H1 (cell line): ENCODE results near the gene CACNA1F. TPM values are rescaled to one million over a fixed set of nuclear protein-coding genes. Genes with fewer than 3 reads are reported as not detected.
A peak's percentile ranks its signal among the peaks of the same experiment; 100 is the strongest.

ENCODE experiments used
- CTCF ChIA-PET: fragments of 300-600 bp; sonication (Branson Sonifier 250); formaldehyde crosslinking; loops from one replicate; lab custom pipeline; 2021; ENCODE audit not compliant: partially characterized antibody; lab: Charles Lee
- POLR2A ChIA-PET: fragments of 300-600 bp; sonication (Branson Sonifier 250); formaldehyde crosslinking; loops from one replicate; lab custom pipeline; 2021; ENCODE audit warnings: inconsistent platforms; ENCODE audit not compliant: partially characterized antibody; lab: Charles Lee
- DNase-seq, 2 experiments: peaks; one replicate each; pipeline versions ENCODE4 v3.0.0 to v3.0.0-alpha.2; 2010 to 2022; ENCODE audit warnings: low spot score in 2 of 2, low read depth in 1 of 2, mixed read lengths in 1 of 2
- FAIRE-seq: peaks from 2 replicates; lab custom pipeline; 2011; peaks lifted over from hg19 to GRCh38; lab: Jason Lieb, UNC
- H2AFZ ChIP-seq: 2 replicates; pipeline ENCODE4 v1.8.1; 2012; ENCODE audit warnings: low read length, inconsistent platforms
- H2AK5ac ChIP-seq: 2 replicates; pipeline ENCODE4 v1.6.1; 2013; ENCODE audit warnings: low read depth, low read length
- H2BK120ac ChIP-seq: replicated peaks from 2 replicates; pipeline ENCODE3; 2013; ENCODE audit warnings: low read depth, low read length, inconsistent platforms
- H2BK12ac ChIP-seq: 2 replicates; pipeline ENCODE4 v1.6.1; 2013; ENCODE audit warnings: low read depth, low read length
- H2BK15ac ChIP-seq: 2 replicates; pipeline ENCODE4 v1.6.1; 2013; ENCODE audit warnings: low read length
- H2BK20ac ChIP-seq: 2 replicates; pipeline ENCODE4 v1.6.1; 2013; ENCODE audit warnings: low read length
- H2BK5ac ChIP-seq: 2 replicates; pipeline ENCODE4 v1.6.1; 2013; ENCODE audit warnings: low read depth, low read length
- H3K14ac ChIP-seq: 2 replicates; pipeline ENCODE4 v1.6.1; 2013; ENCODE audit warnings: inconsistent platforms; ENCODE audit not compliant: insufficient read length
- H3K18ac ChIP-seq: 2 replicates; pipeline ENCODE4 v1.6.1; 2013; ENCODE audit warnings: low read length; ENCODE audit errors: extremely low read depth
- H3K23ac ChIP-seq: 2 replicates; pipeline ENCODE4 v1.6.1; 2013; ENCODE audit warnings: inconsistent platforms; ENCODE audit not compliant: insufficient read length
- H3K23me2 ChIP-seq: 2 replicates; pipeline ENCODE4 v1.6.1; 2013; ENCODE audit warnings: low read depth, low read length
- H3K27ac ChIP-seq: 2 replicates; pipeline ENCODE4 v1.6.1; 2011; ENCODE audit warnings: low read depth, low read length, inconsistent platforms
- H3K27me3 ChIP-seq, 4 experiments: replicated peaks in 1 of 4; 1 replicate in 1 of 4; 2 replicates in 3 of 4; pipeline versions ENCODE4 v1.6.1 to v1.8.1; 2011 to 2013; ENCODE audit warnings: low read length in 3 of 4, mild to moderate bottlenecking in 3 of 4, inconsistent platforms in 2 of 4, mixed read lengths in 2 of 4, moderate library complexity in 1 of 4; ENCODE audit not compliant: control insufficient read depth in 3 of 4, insufficient read depth in 3 of 4; ENCODE audit errors: extremely low read depth in 1 of 4
- H3K36me3 ChIP-seq, 4 experiments: 2 replicates each; pipeline versions ENCODE4 v1.6.1 to v1.8.1; 2011 to 2013; ENCODE audit warnings: mild to moderate bottlenecking in 4 of 4, low read length in 3 of 4, moderate library complexity in 2 of 4, control low read depth in 1 of 4, inconsistent platforms in 1 of 4; ENCODE audit not compliant: insufficient read depth in 4 of 4, control insufficient read depth in 2 of 4
- H3K4ac ChIP-seq: replicated peaks from 2 replicates; pipeline ENCODE3; 2013; ENCODE audit warnings: low read length, low read depth, mixed read lengths, inconsistent platforms; ENCODE audit not compliant: insufficient read length
- H3K4me1 ChIP-seq, 4 experiments: replicated peaks in 1 of 4; 1 replicate in 1 of 4; 2 replicates in 3 of 4; pipeline versions ENCODE4 v1.6.1 to v1.8.1; 2011 to 2013; ENCODE audit warnings: low read length in 3 of 4, inconsistent platforms in 2 of 4, mixed read lengths in 1 of 4; ENCODE audit not compliant: insufficient read depth in 4 of 4, control insufficient read depth in 3 of 4
- H3K4me2 ChIP-seq, 2 experiments: 2 replicates each; pipeline versions ENCODE4 v1.6.1 to v1.8.1; 2011 to 2013; ENCODE audit warnings: low read depth in 2 of 2, low read length in 2 of 2, control low read depth in 1 of 2, inconsistent platforms in 1 of 2, mild to moderate bottlenecking in 1 of 2; ENCODE audit not compliant: insufficient read depth in 1 of 2
- H3K4me3 ChIP-seq, 4 experiments: fragments of 200-600, 300-600 bp in 1 of 4; sonication (generic), shearing (Covaris generic), sonication (Bioruptor Twin) in 1 of 4; 2 replicates each; pipeline versions ENCODE4 v1.5.1 to v1.8.1; 2011 to 2016; ENCODE audit warnings: low read length in 4 of 4, low read depth in 3 of 4, control low read depth in 2 of 4, inconsistent platforms in 2 of 4, mild to moderate bottlenecking in 2 of 4, mixed read lengths in 1 of 4, moderate library complexity in 1 of 4; ENCODE audit not compliant: insufficient read depth in 2 of 4; ENCODE audit errors: extremely low read depth in 1 of 4
- H3K56ac ChIP-seq: replicated peaks from 2 replicates; pipeline ENCODE3; 2013; ENCODE audit warnings: low read depth, mild to moderate bottlenecking, mixed read lengths, low read length, inconsistent platforms; ENCODE audit not compliant: insufficient read length
- H3K79me1 ChIP-seq: 2 replicates; pipeline ENCODE4 v1.6.1; 2013; ENCODE audit warnings: low read depth, low read length, control low read depth
- H3K79me2 ChIP-seq, 2 experiments: 2 replicates each; pipeline versions ENCODE4 v1.6.1 to v1.8.1; 2012 to 2013; ENCODE audit warnings: low read length in 2 of 2, mild to moderate bottlenecking in 2 of 2, inconsistent platforms in 1 of 2; ENCODE audit not compliant: insufficient read depth in 2 of 2, control insufficient read depth in 1 of 2
- H3K9ac ChIP-seq, 4 experiments: replicated peaks in 1 of 4; 1 replicate in 1 of 4; 2 replicates in 3 of 4; pipeline versions ENCODE4 v1.6.1 to v1.8.1; 2011 to 2013; ENCODE audit warnings: low read depth in 3 of 4, low read length in 3 of 4, control low read depth in 2 of 4, mild to moderate bottlenecking in 2 of 4, moderate library complexity in 2 of 4, inconsistent platforms in 1 of 4; ENCODE audit errors: extremely low read depth in 1 of 4
- H3K9me3 ChIP-seq, 2 experiments: 2 replicates each; pipeline versions ENCODE4 v1.6.1 to v1.8.1; 2012 to 2013; ENCODE audit warnings: mild to moderate bottlenecking in 2 of 2, moderate library complexity in 2 of 2, control low read depth in 1 of 2, inconsistent platforms in 1 of 2, low read depth in 1 of 2, low read length in 1 of 2, mixed read lengths in 1 of 2; ENCODE audit not compliant: insufficient read depth in 2 of 2
- H4K20me1 ChIP-seq, 2 experiments: replicated peaks in 1 of 2; 2 replicates each; pipeline versions ENCODE3 to v1.8.1; 2011 to 2013; ENCODE audit warnings: inconsistent platforms in 2 of 2, low read length in 2 of 2, mild to moderate bottlenecking in 1 of 2; ENCODE audit not compliant: insufficient read depth in 2 of 2, control insufficient read depth in 1 of 2
- H4K5ac ChIP-seq: 2 replicates; pipeline ENCODE4 v1.6.1; 2013; ENCODE audit warnings: low read length, low read depth, mixed read lengths, inconsistent platforms; ENCODE audit not compliant: insufficient read length
- H4K8ac ChIP-seq: 2 replicates; pipeline ENCODE4 v1.8.0; 2013; ENCODE audit warnings: mild to moderate bottlenecking, moderate library complexity, low read length, inconsistent platforms; ENCODE audit not compliant: insufficient read depth; ENCODE audit errors: extremely low read depth
- H4K91ac ChIP-seq: replicated peaks from 2 replicates; pipeline ENCODE3; 2013; ENCODE audit warnings: low read length, mixed read lengths, inconsistent platforms; ENCODE audit not compliant: insufficient read length
- EP300 ChIP-seq, 2 experiments: IDR thresholded peaks; 1 replicate in 1 of 2; 2 replicates in 1 of 2; pipeline ENCODE4 v1.6.1; 2011 to 2012; ENCODE audit warnings: low read depth in 2 of 2, low read length in 2 of 2, mild to moderate bottlenecking in 2 of 2, borderline replicate concordance in 1 of 2, inconsistent platforms in 1 of 2, moderate library complexity in 1 of 2
- JUN ChIP-seq: IDR thresholded peaks from 2 replicates; pipeline ENCODE4 v1.6.1; 2011; ENCODE audit warnings: low read depth, mild to moderate bottlenecking, improper control_type of control experiment, low read length
- KDM4A ChIP-seq: IDR thresholded peaks from one replicate; pipeline ENCODE4 v1.7.1; 2012; ENCODE audit warnings: low read depth, mild to moderate bottlenecking, moderate library complexity, low read length, inconsistent platforms; ENCODE audit not compliant: severe bottlenecking
- MAFK ChIP-seq: IDR thresholded peaks from 2 replicates; pipeline ENCODE4 v1.6.1; 2012; ENCODE audit warnings: low read depth, mild to moderate bottlenecking, improper control_type of control experiment, low read length
- POLR2AphosphoS5 ChIP-seq: IDR thresholded peaks from 2 replicates; pipeline ENCODE4 v1.6.1; 2011; ENCODE audit warnings: low read depth, low read length
- RNF2 ChIP-seq: fragments of 200-900, 300-1000 bp; sonication (generic); IDR thresholded peaks from 2 replicates; pipeline ENCODE4 v1.7.1; 2016; ENCODE audit warnings: borderline replicate concordance, low read depth, mild to moderate bottlenecking, antibody characterized with exemption, low read length; ENCODE audit not compliant: poor library complexity, severe bottlenecking; ENCODE audit errors: missing control alignments
- SP2 ChIP-seq: IDR thresholded peaks from 2 replicates; pipeline ENCODE4 v1.6.1; 2012; ENCODE audit warnings: mild to moderate bottlenecking, low read length, inconsistent platforms
- SP4 ChIP-seq: IDR thresholded peaks from 2 replicates; pipeline ENCODE4 v1.6.1; 2012; ENCODE audit warnings: low read length, inconsistent platforms
- WGBS, 2 experiments: shearing (Covaris generic) in 1 of 2; methylation state at CpG; one replicate each; pipeline versions ENCODE4 v1.1.6 to v1.1.7; 2013 to 2015; ENCODE audit warnings: low lambda C conversion rate in 2 of 2, mixed read lengths in 2 of 2, inconsistent platforms in 1 of 2, low coverage in 1 of 2, missing lambda C conversion rate in 1 of 2; ENCODE audit not compliant: insufficient replicate concordance in 2 of 2, insufficient coverage in 1 of 2, insufficient read length in 1 of 2; ENCODE audit errors: extremely low coverage in 1 of 2, missing lambda C conversion rate in 1 of 2; 5-methylcytosine and 5-hydroxymethylcytosine counted together
- polyA plus RNA-seq, 7 experiments: library from polyadenylated mRNA; depleted of rRNA in 3 of 7; stranded (reverse) in 5 of 7; unstranded in 2 of 7; fragments of >200 nt in 5 of 7; fragments of 200-250 nt in 2 of 7; gene quantifications; 1 replicate in 5 of 7; 2 replicates in 1 of 7; 4 replicates in 1 of 7; pipeline versions ENCODE4 v1.2.1 to v1.2.3, GENCODE V29; 2011 to 2013; ENCODE audit warnings: missing spikeins in 2 of 7, mixed read lengths in 2 of 7
- total RNA-seq: library from RNA; stranded (reverse); fragmentation: NEBNext Ultra II Directional; extraction: Animal tissue kit (Norgen Biotek cat#: 25700); gene quantifications from 2 replicates; pipeline ENCODE4 v1.2.1, GENCODE V29; 2021

Gene CACNA1F
- total and polyA plus RNA-seq, 2 of the 8 experiments (the other 6 are each of a cell fraction or from before 2014, with no cell fraction given) = 0.59 to 0.84 TPM

GRCh38 chrX:49171752-49172279 is 61.3 kb downstream of the CACNA1F start, which contains the start of gene PLP2:
PLP2 (plus strand) TSS chrX:49171898; CDS start chrX:49172001, 103 bp downstream.
- Histone ChIP-seq H3K4me3 (peak within 1 kb of the TSS; percentile 42 to 66 (median 46)), H3K36me3 (peaks cover 0 to 4% (median 0%) of the 10 kb centered on the region in 4 experiments; a peak in 3 of 8 replicates), H2BK15ac (no peak within 1 kb of the TSS), H4K5ac (no peak within 1 kb of the TSS), H3K4ac (no peak within 1 kb of the TSS), H3K56ac (no peak within 1 kb of the TSS), H3K9ac (peak within 1 kb of the TSS in 1 of 4 experiments; percentile 30; a peak in 1 of 7 replicates), H4K8ac (no peak within 1 kb of the TSS), H3K4me2 (peak within 1 kb of the TSS; percentile 71 to 82), H3K27me3 (peaks cover 0 to 8% (median 5%) of the 10 kb centered on the region in 4 experiments; a peak in 5 of 7 replicates), H4K91ac (no peak within 1 kb of the TSS), H2BK12ac (no peak within 1 kb of the TSS), H2AK5ac (no peak within 1 kb of the TSS), H2BK20ac (no peak within 1 kb of the TSS), H3K23ac (no peak within 1 kb of the TSS), H3K18ac (no peak within 1 kb of the TSS; the same call in none of the 2 replicates), H3K79me1 (no peaks in the 10 kb centered on the region), H3K79me2 (no peaks in the 10 kb centered on the region), H3K23me2 (peaks cover 8% of the 10 kb centered on the region; the same call in 1 of the 2 replicates), H3K4me1 (peaks cover 0 to 6% (median 3%) of the 10 kb centered on the region in 4 experiments; a peak in 4 of 7 replicates), H3K27ac (no peak within 1 kb of the TSS), H3K9me3 (no peaks in the 10 kb centered on the region), H3K14ac (no peak within 1 kb of the TSS), H2BK120ac (no peak within 1 kb of the TSS), H2BK5ac (no peak within 1 kb of the TSS), H4K20me1 (peaks cover 0 to 2% of the 10 kb centered on the region in 2 experiments), H2AFZ (no peak within 1 kb of the TSS; the same call in 1 of the 2 replicates)
- TF ChIP-seq MAFK = no peak
- TF ChIP-seq JUN = no peak
- TF ChIP-seq EP300 (IDR thresholded peaks at IDR 0.05; ENCODE audit: borderline replicate concordance in 1 of 2, low read depth in 2 of 2, low read length in 2 of 2) = no peak
- peak; percentile 55 for TF ChIP-seq KDM4A
- TF ChIP-seq SP2 = no peak
- no peak for TF ChIP-seq RNF2
- TF ChIP-seq POLR2AphosphoS5 = no peak
- TF ChIP-seq SP4 = no peak
- CTCF ChIA-PET = no interaction called here
- FAIRE-seq = no peak
- peak in 1 of 2 experiments; percentile 48 for DNase-seq
- WGBS, 2 experiments = 3% methylated on average over 19 of the region's 46 CpGs; no CpG with 5 or more reads in 1 of the 2 experiments
- POLR2A ChIA-PET = interaction anchor here (0.9 to 1.5 kb wide), 3 partner anchors 10 to 19 kb away, joined by 3 to 4 read pairs (median 3); no protein-coding TSS in a partner anchor
